Astrocyte (in vitro differentiated cells and primary cell): Measurements from ENCODE around the gene ARHGEF10L. TPM values are rescaled to one million over a fixed set of nuclear protein-coding genes. Genes with fewer than 3 reads are reported as not detected.

Experiments
- DNase-seq: peaks from one replicate; pipeline ENCODE4 v3.0.0-alpha.2; 2010; ENCODE audit warnings: low read depth
- FAIRE-seq: peaks from 2 replicates; lab custom pipeline; 2011; peaks lifted over from hg19 to GRCh38; lab: Jason Lieb, UNC
- H2AFZ ChIP-seq: 2 replicates; pipeline ENCODE4 v1.6.0; 2012; ENCODE audit warnings: low read depth, low read length, inconsistent platforms
- H3K27ac ChIP-seq: 2 replicates; pipeline ENCODE4 v1.5.1; 2011; ENCODE audit warnings: low read depth, low read length, inconsistent platforms
- H3K27me3 ChIP-seq: 2 replicates; pipeline ENCODE4 v1.6.0; 2011; ENCODE audit warnings: low read length, inconsistent platforms; ENCODE audit not compliant: insufficient read depth
- H3K36me3 ChIP-seq: 2 replicates; pipeline ENCODE4 v1.5.1; 2011; ENCODE audit warnings: low read length, inconsistent platforms; ENCODE audit not compliant: insufficient read depth
- H3K4me1 ChIP-seq: 2 replicates; pipeline ENCODE4 v1.5.1; 2011; ENCODE audit warnings: low read length, inconsistent platforms; ENCODE audit not compliant: insufficient read depth
- H3K4me2 ChIP-seq: 2 replicates; pipeline ENCODE4 v1.6.0; 2012; ENCODE audit warnings: low read length, inconsistent platforms
- H3K4me3 ChIP-seq: 2 replicates; pipeline ENCODE4 v1.5.1; 2011; ENCODE audit warnings: low read depth, mild to moderate bottlenecking, low read length, inconsistent platforms; ENCODE audit not compliant: insufficient read depth
- H3K79me2 ChIP-seq: 2 replicates; pipeline ENCODE4 v1.6.0; 2012; ENCODE audit warnings: mild to moderate bottlenecking, low read length, inconsistent platforms; ENCODE audit not compliant: insufficient read depth
- H3K9ac ChIP-seq: 2 replicates; pipeline ENCODE4 v1.6.0; 2012; ENCODE audit warnings: mild to moderate bottlenecking, low read length, inconsistent platforms
- H3K9me3 ChIP-seq: 2 replicates; pipeline ENCODE4 v1.5.1; 2012; ENCODE audit warnings: low read depth, mild to moderate bottlenecking, low read length, inconsistent platforms; ENCODE audit not compliant: insufficient read depth
- H4K20me1 ChIP-seq: 2 replicates; pipeline ENCODE4 v1.6.0; 2012; ENCODE audit warnings: low read length, inconsistent platforms; ENCODE audit not compliant: insufficient read depth
- H3K27ac Mint-ChIP-seq: one replicate; pipeline ENCODE4 v1.8.0; 2021; ENCODE audit warnings: mild to moderate bottlenecking, mixed read lengths; ENCODE audit not compliant: unreplicated experiment
- H3K27me3 Mint-ChIP-seq: one replicate; pipeline ENCODE4 v1.8.0; 2021; ENCODE audit warnings: low read depth, mixed read lengths; ENCODE audit not compliant: unreplicated experiment
- H3K36me3 Mint-ChIP-seq: one replicate; pipeline ENCODE4 v1.8.0; 2021; ENCODE audit warnings: low read depth, mixed read lengths; ENCODE audit not compliant: unreplicated experiment
- H3K4me1 Mint-ChIP-seq: one replicate; pipeline ENCODE4 v1.8.0; 2021; ENCODE audit warnings: low read depth, mixed read lengths; ENCODE audit not compliant: unreplicated experiment
- H3K4me3 Mint-ChIP-seq: one replicate; pipeline ENCODE4 v1.8.0; 2021; ENCODE audit warnings: mild to moderate bottlenecking, moderate library complexity, mixed read lengths; ENCODE audit not compliant: unreplicated experiment
- H3K9me3 Mint-ChIP-seq: one replicate; pipeline ENCODE4 v1.8.0; 2021; ENCODE audit warnings: mild to moderate bottlenecking, mixed read lengths; ENCODE audit not compliant: unreplicated experiment
- EZH2 ChIP-seq: IDR thresholded peaks from 2 replicates; pipeline ENCODE4 v1.6.1; 2012; ENCODE audit warnings: mild to moderate bottlenecking, low read length, inconsistent platforms; ENCODE audit not compliant: insufficient read depth
- total RNA-seq: library from RNA; stranded (reverse); gene quantifications from 2 replicates; pipeline ENCODE4 v1.2.1, GENCODE V29; 2021
- TF ChIP-seq, protein P1 (sequence below): IDR thresholded peaks from 2 replicates; pipeline ENCODE4 v1.5.1; 2011; ENCODE audit warnings: low read depth, mild to moderate bottlenecking, inconsistent platforms, low read length, moderate library complexity; ENCODE audit not compliant: insufficient read depth

The ARHGEF10L gene
- total RNA-seq, 1 donor from 2014 or later: 14.2 TPM

GRCh38 chr1:17686258-17686657 is 146.8 kb downstream of the ARHGEF10L start:
- DNase-seq (no peak), FAIRE-seq (no peak)
- no peaks in the 10 kb centered on the region for H3K27me3 ChIP-seq
- peaks cover 10% of the 10 kb centered on the region for H4K20me1 ChIP-seq
- Mint-ChIP-seq H3K9me3 (peaks cover 5% of the 10 kb centered on the region), H3K4me1 (no peaks in the 10 kb centered on the region), H3K36me3 (peaks cover 18% of the 10 kb centered on the region), H3K27ac (no peak overlapping the region), H3K27me3 (no peaks in the 10 kb centered on the region), H3K4me3 (no peak overlapping the region)
- H3K4me1 ChIP-seq: no peaks in the 10 kb centered on the region
- H3K9ac ChIP-seq: no peak overlapping the region
- TF ChIP-seq, protein P1, sequence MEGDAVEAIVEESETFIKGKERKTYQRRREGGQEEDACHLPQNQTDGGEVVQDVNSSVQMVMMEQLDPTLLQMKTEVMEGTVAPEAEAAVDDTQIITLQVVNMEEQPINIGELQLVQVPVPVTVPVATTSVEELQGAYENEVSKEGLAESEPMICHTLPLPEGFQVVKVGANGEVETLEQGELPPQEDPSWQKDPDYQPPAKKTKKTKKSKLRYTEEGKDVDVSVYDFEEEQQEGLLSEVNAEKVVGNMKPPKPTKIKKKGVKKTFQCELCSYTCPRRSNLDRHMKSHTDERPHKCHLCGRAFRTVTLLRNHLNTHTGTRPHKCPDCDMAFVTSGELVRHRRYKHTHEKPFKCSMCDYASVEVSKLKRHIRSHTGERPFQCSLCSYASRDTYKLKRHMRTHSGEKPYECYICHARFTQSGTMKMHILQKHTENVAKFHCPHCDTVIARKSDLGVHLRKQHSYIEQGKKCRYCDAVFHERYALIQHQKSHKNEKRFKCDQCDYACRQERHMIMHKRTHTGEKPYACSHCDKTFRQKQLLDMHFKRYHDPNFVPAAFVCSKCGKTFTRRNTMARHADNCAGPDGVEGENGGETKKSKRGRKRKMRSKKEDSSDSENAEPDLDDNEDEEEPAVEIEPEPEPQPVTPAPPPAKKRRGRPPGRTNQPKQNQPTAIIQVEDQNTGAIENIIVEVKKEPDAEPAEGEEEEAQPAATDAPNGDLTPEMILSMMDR: no peak
- no peak for TF ChIP-seq EZH2
- H3K4me3 ChIP-seq: no peak overlapping the region
- no peaks in the 10 kb centered on the region for H3K79me2 ChIP-seq
- H3K4me2 ChIP-seq: no peak overlapping the region
- H3K9me3 ChIP-seq: no peaks in the 10 kb centered on the region
- no peak overlapping the region for H2AFZ ChIP-seq
- H3K36me3 ChIP-seq: no peaks in the 10 kb centered on the region
- no peak overlapping the region for H3K27ac ChIP-seq

DNA sequence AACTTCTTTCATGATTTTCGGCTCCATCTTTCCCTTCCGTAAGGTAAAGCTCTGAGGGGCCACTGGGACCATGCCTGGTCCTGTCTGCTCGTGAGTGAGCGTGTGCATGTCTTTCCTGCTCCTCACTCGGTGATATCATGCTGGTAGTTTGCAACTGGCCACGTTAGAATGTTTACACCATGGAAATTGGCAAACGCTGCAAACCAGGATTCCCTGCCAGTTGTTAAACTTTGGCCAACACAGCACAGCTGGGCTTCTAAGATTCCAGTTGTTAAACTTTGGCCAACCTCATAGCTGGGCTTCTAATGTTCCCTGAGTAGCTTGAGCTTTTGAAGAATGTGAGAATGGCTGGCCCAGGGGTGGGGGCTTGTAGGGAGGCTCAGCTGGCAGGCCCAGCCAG is 147.6 kb downstream of the ARHGEF10L start:
- Mint-ChIP-seq H3K4me1 (no peaks in the 10 kb centered on the region), H3K36me3 (peaks cover 15% of the 10 kb centered on the region), H3K9me3 (peaks cover 5% of the 10 kb centered on the region), H3K4me3 (no peak overlapping the region), H3K27ac (no peak overlapping the region), H3K27me3 (no peaks in the 10 kb centered on the region)
- Histone ChIP-seq H3K79me2 (no peaks in the 10 kb centered on the region), H3K4me3 (no peak overlapping the region), H3K9me3 (no peaks in the 10 kb centered on the region), H3K36me3 (no peaks in the 10 kb centered on the region), H3K27me3 (no peaks in the 10 kb centered on the region), H3K4me2 (no peak overlapping the region), H4K20me1 (peaks cover 8% of the 10 kb centered on the region), H3K27ac (no peak overlapping the region), H3K4me1 (no peaks in the 10 kb centered on the region), H3K9ac (no peak overlapping the region), H2AFZ (no peak overlapping the region)
- DNase-seq (no peak), FAIRE-seq (no peak)
- TF ChIP-seq, protein P1: no peak
- no peak for TF ChIP-seq EZH2

DNA sequence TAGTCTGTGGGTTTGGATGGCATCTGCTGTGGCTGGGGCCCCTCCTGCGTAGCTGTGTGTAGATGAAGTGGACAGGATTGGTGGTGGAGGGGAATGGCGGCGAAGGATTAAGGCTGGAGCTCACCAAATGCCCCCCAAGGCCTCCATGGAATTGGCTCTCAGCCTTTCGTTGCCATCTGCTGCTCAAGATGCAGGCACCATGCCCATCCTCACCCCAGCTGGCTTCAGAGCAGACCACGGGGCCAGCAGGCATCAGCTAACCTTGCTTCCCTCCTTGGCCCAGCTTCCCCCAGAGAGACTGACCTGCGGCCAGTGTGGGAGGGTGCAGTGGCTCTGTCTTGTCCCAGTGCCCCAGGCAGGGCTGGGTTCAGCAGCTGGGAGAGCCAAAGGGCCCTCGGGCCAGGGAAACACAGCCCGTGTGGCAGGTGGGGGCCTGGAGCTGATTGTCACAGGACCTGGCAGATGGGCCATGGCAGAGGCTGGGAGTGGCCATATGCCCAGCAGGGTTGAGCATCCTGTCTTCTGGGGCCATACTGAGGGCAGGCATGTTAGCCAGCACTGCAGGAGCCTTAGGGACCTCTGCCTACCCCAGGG is 148.8 kb downstream of the ARHGEF10L start:
- H3K4me1 ChIP-seq: no peaks in the 10 kb centered on the region
- Mint-ChIP-seq H3K27ac (no peak overlapping the region), H3K27me3 (no peaks in the 10 kb centered on the region), H3K4me1 (no peaks in the 10 kb centered on the region), H3K9me3 (peaks cover 5% of the 10 kb centered on the region), H3K4me3 (no peak overlapping the region), H3K36me3 (peaks cover 15% of the 10 kb centered on the region)
- no peak overlapping the region for H3K9ac ChIP-seq
- no peak overlapping the region for H3K4me3 ChIP-seq
- FAIRE-seq (no peak), DNase-seq (no peak)
- H2AFZ ChIP-seq: no peak overlapping the region
- no peak overlapping the region for H3K4me2 ChIP-seq
- H4K20me1 ChIP-seq: peaks cover 4% of the 10 kb centered on the region
- TF ChIP-seq, protein P1: no peak
- no peaks in the 10 kb centered on the region for H3K9me3 ChIP-seq
- H3K27me3 ChIP-seq: no peaks in the 10 kb centered on the region
- H3K27ac ChIP-seq: no peak overlapping the region
- no peaks in the 10 kb centered on the region for H3K36me3 ChIP-seq
- no peaks in the 10 kb centered on the region for H3K79me2 ChIP-seq
